Activated T-cell treated with anti-CD3 and anti-CD28 coated beads, Interleukin-2, amount 50 U/mL, for 4 hours (primary cell): ENCODE measurements around the gene C2CD4B. TPM values are rescaled to one million over a fixed set of nuclear protein-coding genes. Genes with fewer than 3 reads are reported as not detected.

Source experiments
- ATAC-seq, 2 donors: fragments of 200-7000 bp; cut with Tn5 transposase; one replicate each; pipeline ENCODE4 v1.10.0; 2021
- DNase-seq: peaks from one replicate; pipeline ENCODE4 v3.0.0-alpha.2; 2020
- H3K27me3 Mint-ChIP-seq: one replicate; pipeline ENCODE4 v1.8.0; 2021; ENCODE audit warnings: low read depth, mixed read lengths
- H3K36me3 Mint-ChIP-seq: one replicate; pipeline ENCODE4 v1.8.0; 2022; ENCODE audit warnings: mixed read lengths; ENCODE audit not compliant: insufficient read depth
- H3K4me1 Mint-ChIP-seq: one replicate; pipeline ENCODE4 v1.8.0; 2021; ENCODE audit warnings: low read depth, mixed read lengths
- H3K4me3 Mint-ChIP-seq: one replicate; pipeline ENCODE4 v1.8.0; 2021; ENCODE audit warnings: mild to moderate bottlenecking, moderate library complexity, mixed read lengths
- H3K9me3 Mint-ChIP-seq: one replicate; pipeline ENCODE4 v1.8.0; 2021; ENCODE audit warnings: mixed read lengths
- total RNA-seq, 3 donors: library from RNA; stranded (reverse); gene quantifications; one replicate each; pipeline ENCODE4 v1.2.1, GENCODE V29; 2021

Gene C2CD4B
- total RNA-seq, 3 donors from 2014 or later, result 0.33 to 1.0 (median 0.55) TPM

GRCh38 chr15:62171882-62172281, 6.8 kb upstream of the C2CD4B start:
- Mint-ChIP-seq H3K9me3 (no peaks in the 10 kb centered on the region), H3K36me3 (no peaks in the 10 kb centered on the region), H3K27me3 (peaks cover 22% of the 10 kb centered on the region), H3K4me1 (no peaks in the 10 kb centered on the region), H3K4me3 (no peak overlapping the region)
- ATAC-seq, result no peak
- DNase-seq, result no peak

GRCh38 chr15:62165793-62166375, 799 bp upstream of the C2CD4B start:
- DNase-seq (no peak), ATAC-seq (no peak)
- peaks cover 49% of the 10 kb centered on the region for H3K27me3 Mint-ChIP-seq
- no peaks in the 10 kb centered on the region for H3K36me3 Mint-ChIP-seq
- H3K9me3 Mint-ChIP-seq, result no peaks in the 10 kb centered on the region
- H3K4me3 Mint-ChIP-seq, result peak overlapping the region; percentile 26
- peaks cover 12% of the 10 kb centered on the region for H3K4me1 Mint-ChIP-seq

DNA sequence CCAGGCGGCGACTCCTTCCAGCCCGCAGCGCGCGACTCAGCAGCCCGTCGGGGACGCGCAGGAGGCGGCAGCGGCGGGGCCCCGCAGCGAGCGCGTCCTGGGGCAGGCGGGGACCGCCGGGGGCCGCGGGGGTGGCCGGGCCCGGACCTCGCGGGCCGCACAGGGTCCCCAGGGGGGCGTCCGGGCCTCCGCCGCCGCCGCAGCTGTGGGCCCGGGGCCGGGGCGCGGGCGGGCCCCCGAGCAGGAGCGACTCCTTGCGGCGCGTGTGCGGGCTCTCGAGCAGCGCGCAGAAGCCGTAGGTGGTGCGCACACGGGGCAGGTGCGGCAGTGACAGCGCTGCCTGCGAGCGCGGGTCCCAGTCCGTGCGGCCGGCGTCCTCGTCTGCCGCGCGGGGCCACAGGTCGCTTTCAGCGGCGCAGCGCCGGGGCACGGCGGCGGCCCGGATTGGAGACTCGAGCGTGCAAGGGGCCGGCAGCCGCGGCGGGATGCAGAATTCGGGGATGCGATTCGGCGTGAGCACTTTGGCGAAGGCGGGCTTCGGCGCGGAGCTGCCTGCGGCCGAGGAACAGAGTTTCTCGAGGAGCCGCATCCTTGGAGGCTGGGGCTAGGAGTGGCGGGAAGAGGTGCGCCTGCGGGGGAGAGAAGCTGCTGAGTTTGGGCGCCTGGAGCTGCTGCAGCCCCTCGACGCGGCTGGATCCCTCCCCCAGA, 535 bp downstream of the C2CD4B start:
- Mint-ChIP-seq H3K27me3 (peaks cover 61% of the 10 kb centered on the region), H3K4me3 (peak overlapping the region; percentile 75), H3K9me3 (no peaks in the 10 kb centered on the region), H3K36me3 (no peaks in the 10 kb centered on the region), H3K4me1 (peaks cover 12% of the 10 kb centered on the region)
- no peak for DNase-seq
- peak; percentile 71 to 72 for ATAC-seq

GRCh38 chr15:62164014-62164395, 1.1 kb downstream of the C2CD4B start:
- ATAC-seq, result peak; percentile 45 to 49
- H3K9me3 Mint-ChIP-seq, result no peaks in the 10 kb centered on the region
- H3K4me1 Mint-ChIP-seq, result peaks cover 12% of the 10 kb centered on the region
- H3K4me3 Mint-ChIP-seq, result no peak overlapping the region
- no peak for DNase-seq
- peaks cover 61% of the 10 kb centered on the region for H3K27me3 Mint-ChIP-seq
- no peaks in the 10 kb centered on the region for H3K36me3 Mint-ChIP-seq

GRCh38 chr15:62163397-62164013, 1.6 kb downstream of the C2CD4B start:
- DNase-seq (no peak), ATAC-seq (no peak)
- Mint-ChIP-seq H3K4me3 (peak overlapping the region; percentile 23), H3K4me1 (peaks cover 12% of the 10 kb centered on the region), H3K9me3 (no peaks in the 10 kb centered on the region), H3K27me3 (peaks cover 62% of the 10 kb centered on the region), H3K36me3 (no peaks in the 10 kb centered on the region)

- Mint-ChIP-seq H3K9me3 (peaks cover 11% of the 10 kb centered on the region), H3K36me3 (no peaks in the 10 kb centered on the region), H3K27me3 (peaks cover 13% of the 10 kb centered on the region), H3K4me1 (peaks cover 20% of the 10 kb centered on the region), H3K4me3 (no peak overlapping the region)
- ATAC-seq (peak; percentile 98), DNase-seq (no peak)
These were observed 11.9 kb downstream of the C2CD4B start for GRCh38 chr15:62153228-62153627.

DNA sequence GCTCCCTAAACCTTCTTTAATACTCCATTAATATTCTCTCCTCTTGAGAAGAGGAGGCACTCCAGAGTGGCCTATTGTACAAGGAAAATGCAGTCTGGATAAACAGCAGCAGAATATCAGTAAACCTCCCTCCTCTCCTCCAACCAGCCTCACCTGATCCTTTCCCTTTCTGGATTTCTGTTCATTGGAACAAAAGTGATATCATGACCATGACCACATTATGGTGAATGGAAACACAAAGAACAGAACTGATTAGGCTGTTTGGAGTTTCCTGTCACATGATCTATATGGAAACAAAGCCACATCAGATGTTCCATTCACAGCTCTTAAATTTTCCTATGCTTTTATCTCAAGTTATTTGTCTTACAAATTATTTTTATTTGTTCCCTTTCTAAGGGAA, 14.6 kb downstream of the C2CD4B start:
- DNase-seq, result no peak
- Mint-ChIP-seq H3K4me1 (peaks cover 20% of the 10 kb centered on the region), H3K9me3 (no peaks in the 10 kb centered on the region), H3K36me3 (no peaks in the 10 kb centered on the region), H3K27me3 (peaks cover 7% of the 10 kb centered on the region), H3K4me3 (no peak overlapping the region)
- peak in 1 of 2 donors; percentile 38 for ATAC-seq

DNA sequence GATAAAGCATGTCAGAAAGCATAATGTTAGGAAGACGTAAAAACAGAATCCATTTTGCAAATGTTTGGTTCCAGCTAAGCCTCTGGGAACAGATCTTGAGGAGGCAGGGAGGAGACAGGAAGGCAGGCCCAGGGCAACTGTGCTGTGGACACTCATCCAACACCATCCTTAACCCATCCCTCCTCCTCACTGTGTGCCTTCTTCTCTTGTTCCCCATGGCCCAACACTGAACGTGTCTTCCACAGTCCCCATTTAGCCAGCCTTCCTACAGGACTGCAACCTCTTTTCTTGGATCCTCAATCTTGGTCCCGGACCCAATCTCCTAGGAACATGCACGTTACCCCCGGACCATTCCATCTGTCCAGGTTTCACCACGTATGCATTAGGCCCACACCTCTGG, 15.4 kb downstream of the C2CD4B start:
- Mint-ChIP-seq H3K9me3 (no peaks in the 10 kb centered on the region), H3K27me3 (no peaks in the 10 kb centered on the region), H3K36me3 (no peaks in the 10 kb centered on the region), H3K4me3 (no peak overlapping the region), H3K4me1 (peaks cover 20% of the 10 kb centered on the region)
- DNase-seq (no peak), ATAC-seq (no peak)

DNA sequence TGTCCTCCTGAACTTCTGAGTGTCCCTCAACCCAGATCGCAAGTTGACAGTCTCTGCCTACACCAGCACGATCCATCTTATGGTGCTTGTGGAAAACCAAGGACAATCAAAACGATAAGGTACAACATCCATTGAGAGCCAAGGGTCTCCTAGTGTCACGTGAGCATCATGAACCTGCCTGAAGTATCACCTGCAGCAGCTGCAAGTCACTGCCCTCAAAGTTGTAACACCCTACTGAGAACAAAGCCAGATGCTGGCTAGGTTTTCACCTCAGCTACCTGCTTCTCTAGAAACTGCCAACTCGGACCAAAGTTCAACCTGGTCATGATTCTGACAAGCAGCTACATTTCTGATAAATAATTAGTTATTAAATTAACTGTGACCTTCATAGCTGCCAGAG, 17.5 kb downstream of the C2CD4B start:
- peaks cover 9% of the 10 kb centered on the region for H3K4me1 Mint-ChIP-seq
- no peaks in the 10 kb centered on the region for H3K36me3 Mint-ChIP-seq
- H3K9me3 Mint-ChIP-seq, result no peaks in the 10 kb centered on the region
- ATAC-seq, result no peak
- DNase-seq, result no peak
- no peaks in the 10 kb centered on the region for H3K27me3 Mint-ChIP-seq
- no peak overlapping the region for H3K4me3 Mint-ChIP-seq

DNA sequence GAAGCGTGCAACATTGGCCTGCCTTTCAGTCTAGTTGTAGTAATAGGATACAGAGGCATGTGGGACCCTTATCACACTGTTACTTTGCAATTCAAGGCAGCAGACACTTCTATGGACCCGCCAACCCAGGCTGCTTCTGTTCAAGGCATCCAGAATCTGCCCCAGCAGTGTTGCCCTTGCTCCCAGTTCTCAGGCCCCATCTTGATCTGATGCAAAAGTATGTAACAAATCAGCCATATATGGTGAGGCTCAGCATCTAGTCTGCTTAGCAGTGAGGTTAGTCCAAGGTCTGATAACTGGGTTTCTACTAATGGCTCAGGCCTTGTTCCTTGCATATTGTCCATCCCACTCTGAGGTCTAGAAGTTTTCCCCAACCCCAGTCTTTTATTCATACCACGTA, 17.9 kb downstream of the C2CD4B start:
- Mint-ChIP-seq H3K9me3 (no peaks in the 10 kb centered on the region), H3K4me3 (no peak overlapping the region), H3K27me3 (no peaks in the 10 kb centered on the region), H3K36me3 (no peaks in the 10 kb centered on the region), H3K4me1 (peaks cover 9% of the 10 kb centered on the region)
- ATAC-seq (no peak), DNase-seq (no peak)

DNA sequence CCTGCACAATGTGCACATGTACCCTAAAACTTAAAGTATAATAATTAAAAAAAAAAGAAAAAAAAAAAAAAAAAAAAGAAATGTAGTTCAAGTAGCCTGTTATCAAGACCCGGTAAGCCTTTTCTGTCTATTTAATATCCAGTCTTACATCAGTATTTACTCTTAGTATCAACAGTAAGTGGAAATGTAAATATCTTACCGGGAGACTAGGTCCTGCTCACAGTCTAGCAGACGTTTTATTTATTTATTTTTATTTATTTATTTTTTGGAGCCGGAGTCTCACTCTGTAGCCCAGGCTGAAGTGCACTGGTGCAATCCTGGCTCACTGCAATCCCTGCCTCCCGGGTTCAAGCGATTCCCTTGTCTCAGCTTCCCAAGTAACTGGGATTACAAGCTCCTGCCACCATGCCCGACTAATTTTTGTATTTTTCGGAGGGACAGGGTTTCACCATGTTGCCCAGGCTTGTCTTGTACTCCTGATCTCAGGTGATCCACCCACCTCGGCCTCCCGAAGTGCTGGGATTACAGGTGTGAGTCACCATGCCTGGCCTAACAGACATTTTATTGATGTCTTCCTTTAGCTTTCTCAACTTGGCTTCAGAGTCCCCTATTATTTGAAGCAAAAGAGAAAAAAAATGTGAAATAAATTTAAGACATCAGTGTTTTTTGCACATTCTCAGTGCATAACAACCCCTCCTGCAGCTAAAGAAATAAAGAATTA, 19.9 kb downstream of the C2CD4B start:
- no peaks in the 10 kb centered on the region for H3K27me3 Mint-ChIP-seq
- H3K4me3 Mint-ChIP-seq, result no peak overlapping the region
- H3K36me3 Mint-ChIP-seq, result no peaks in the 10 kb centered on the region
- no peaks in the 10 kb centered on the region for H3K9me3 Mint-ChIP-seq
- no peak for DNase-seq
- peaks cover 1% of the 10 kb centered on the region for H3K4me1 Mint-ChIP-seq
- no peak for ATAC-seq

- H3K27me3 Mint-ChIP-seq, result no peaks in the 10 kb centered on the region
- ATAC-seq, result no peak
- H3K4me3 Mint-ChIP-seq, result no peak overlapping the region
- no peaks in the 10 kb centered on the region for H3K36me3 Mint-ChIP-seq
- H3K4me1 Mint-ChIP-seq, result peaks cover 1% of the 10 kb centered on the region
- DNase-seq, result no peak
- H3K9me3 Mint-ChIP-seq, result no peaks in the 10 kb centered on the region
These were observed 22.3 kb downstream of the C2CD4B start for GRCh38 chr15:62142736-62143135.

GRCh38 chr15:62141643-62142588, 23.2 kb downstream of the C2CD4B start:
- Mint-ChIP-seq H3K4me1 (peaks cover 1% of the 10 kb centered on the region), H3K27me3 (no peaks in the 10 kb centered on the region), H3K36me3 (no peaks in the 10 kb centered on the region)

DNA sequence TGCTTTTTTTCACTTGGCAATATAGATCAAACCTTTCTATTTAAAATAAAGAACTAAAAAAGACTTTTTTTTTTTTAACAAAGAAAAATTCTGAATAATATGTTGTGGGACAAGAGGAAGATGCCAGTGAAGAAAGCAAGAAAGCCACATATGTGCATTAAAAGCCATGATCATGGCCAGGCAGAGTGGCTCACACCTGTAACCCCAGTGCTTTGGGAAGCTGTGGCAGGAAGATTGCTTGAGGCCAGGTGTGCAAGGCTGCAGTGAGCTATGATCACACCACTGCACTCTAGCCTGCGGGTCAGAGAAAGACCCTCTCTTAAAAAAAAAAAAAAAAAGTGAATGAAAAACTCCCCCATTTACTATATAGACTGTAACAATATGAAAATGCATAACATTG, 23.9 kb downstream of the C2CD4B start:
- DNase-seq (no peak), ATAC-seq (no peak)
- no peaks in the 10 kb centered on the region for H3K9me3 Mint-ChIP-seq
- no peaks in the 10 kb centered on the region for H3K27me3 Mint-ChIP-seq
- no peaks in the 10 kb centered on the region for H3K36me3 Mint-ChIP-seq
- H3K4me1 Mint-ChIP-seq, result peaks cover 1% of the 10 kb centered on the region
- H3K4me3 Mint-ChIP-seq, result no peak overlapping the region

More at GRCh38 chr15:62141643-62142588, 23.2 kb downstream of the C2CD4B start:
- no peaks in the 10 kb centered on the region for H3K9me3 Mint-ChIP-seq
- ATAC-seq (no peak), DNase-seq (no peak)
- H3K4me3 Mint-ChIP-seq, result no peak overlapping the region
